H1 (cell line): Measurements from ENCODE around the gene STAT2. TPM values are rescaled to one million over a fixed set of nuclear protein-coding genes. Genes with fewer than 3 reads are reported as not detected.

Source experiments
- ASH2L ChIP-seq: fragments of 200-600, 300-600 bp; sonication (generic); IDR thresholded peaks from one replicate; pipeline ENCODE4 v1.7.1; 2017; ENCODE audit warnings: low read length
- CREB1 ChIP-seq: IDR thresholded peaks from 2 replicates; pipeline ENCODE4 v1.6.1; 2012; ENCODE audit warnings: inconsistent platforms
- CTCF ChIP-seq, 3 experiments: IDR thresholded peaks; 1 replicate in 2 of 3; 2 replicates in 1 of 3; pipeline versions ENCODE4 v1.5.1 to v1.6.1; 2011; ENCODE audit warnings: low read length in 3 of 3, mild to moderate bottlenecking in 3 of 3, inconsistent platforms in 2 of 3, low read depth in 1 of 3, moderate library complexity in 1 of 3; ENCODE audit not compliant: insufficient read depth in 1 of 3; ENCODE audit errors: control extremely low read depth in 1 of 3
- GABPA ChIP-seq: IDR thresholded peaks from 2 replicates; pipeline ENCODE4 v1.6.1; 2011; ENCODE audit warnings: mild to moderate bottlenecking, low read length, moderate library complexity, borderline replicate concordance; ENCODE audit not compliant: insufficient read depth
- polyA plus RNA-seq, 7 experiments: library from polyadenylated mRNA; depleted of rRNA in 3 of 7; stranded (reverse) in 5 of 7; unstranded in 2 of 7; fragments of >200 nt in 5 of 7; fragments of 200-250 nt in 2 of 7; gene quantifications; 1 replicate in 5 of 7; 2 replicates in 1 of 7; 4 replicates in 1 of 7; pipeline versions ENCODE4 v1.2.1 to v1.2.3, GENCODE V29; 2011 to 2013; ENCODE audit warnings: missing spikeins in 2 of 7, mixed read lengths in 2 of 7
- total RNA-seq: library from RNA; stranded (reverse); fragmentation: NEBNext Ultra II Directional; extraction: Animal tissue kit (Norgen Biotek cat#: 25700); gene quantifications from 2 replicates; pipeline ENCODE4 v1.2.1, GENCODE V29; 2021
- TF ChIP-seq, protein P1 (sequence below): IDR thresholded peaks from 2 replicates; pipeline ENCODE4 v1.6.1; 2011; ENCODE audit warnings: low read depth, mild to moderate bottlenecking, low read length; ENCODE audit not compliant: insufficient read depth
- TF ChIP-seq, protein P2 (sequence below): IDR thresholded peaks from 2 replicates; pipeline ENCODE4 v1.6.1; 2011; ENCODE audit warnings: low read length, improper control_type of control experiment

The STAT2 gene
- total and polyA plus RNA-seq, 2 of the 8 experiments (the other 6 are each of a cell fraction or from before 2014, with no cell fraction given): 37.1 to 44.7 TPM

DNA sequence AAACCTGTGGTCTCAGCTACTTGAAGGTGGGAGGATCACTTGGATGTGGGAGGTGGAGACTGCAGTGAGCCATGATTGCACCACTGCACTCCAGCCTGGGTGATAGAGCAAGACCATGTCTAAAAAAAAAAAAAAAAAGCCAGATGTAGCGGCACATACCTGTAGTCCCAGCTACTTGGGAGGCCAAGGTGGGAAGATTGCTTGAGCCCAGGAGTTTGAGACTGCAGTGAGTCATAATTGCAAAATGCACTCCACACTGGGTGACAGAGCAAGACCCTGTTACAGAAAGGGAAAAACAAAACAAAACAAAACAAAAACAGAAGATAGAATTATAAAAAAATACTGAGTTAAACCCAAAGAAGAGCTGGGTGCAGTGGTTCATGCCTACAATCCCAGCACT, 31.8 kb upstream of the STAT2 start (continued):
- TF ChIP-seq CTCF (IDR thresholded peaks at IDR 0.05; ENCODE audit: control extremely low read depth in 1 of 3, insufficient read depth in 1 of 3, low read depth in 1 of 3, low read length in 3 of 3) (no peak), ASH2L (no peak), GABPA (no peak), CREB1 (no peak)
- TF ChIP-seq, protein P1, sequence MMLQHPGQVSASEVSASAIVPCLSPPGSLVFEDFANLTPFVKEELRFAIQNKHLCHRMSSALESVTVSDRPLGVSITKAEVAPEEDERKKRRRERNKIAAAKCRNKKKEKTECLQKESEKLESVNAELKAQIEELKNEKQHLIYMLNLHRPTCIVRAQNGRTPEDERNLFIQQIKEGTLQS: no peak
- TF ChIP-seq, protein P2, sequence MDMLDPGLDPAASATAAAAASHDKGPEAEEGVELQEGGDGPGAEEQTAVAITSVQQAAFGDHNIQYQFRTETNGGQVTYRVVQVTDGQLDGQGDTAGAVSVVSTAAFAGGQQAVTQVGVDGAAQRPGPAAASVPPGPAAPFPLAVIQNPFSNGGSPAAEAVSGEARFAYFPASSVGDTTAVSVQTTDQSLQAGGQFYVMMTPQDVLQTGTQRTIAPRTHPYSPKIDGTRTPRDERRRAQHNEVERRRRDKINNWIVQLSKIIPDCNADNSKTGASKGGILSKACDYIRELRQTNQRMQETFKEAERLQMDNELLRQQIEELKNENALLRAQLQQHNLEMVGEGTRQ: no peak
